ENCODE results near the gene RYR3. TPM values are rescaled to one million over a fixed set of nuclear protein-coding genes. Genes with fewer than 3 reads are reported as not detected.

Gene RYR3
- total and polyA plus RNA-seq, 2 donors (not counting 1 experiment from before 2014, with no cell fraction given), result not detected

DNA sequence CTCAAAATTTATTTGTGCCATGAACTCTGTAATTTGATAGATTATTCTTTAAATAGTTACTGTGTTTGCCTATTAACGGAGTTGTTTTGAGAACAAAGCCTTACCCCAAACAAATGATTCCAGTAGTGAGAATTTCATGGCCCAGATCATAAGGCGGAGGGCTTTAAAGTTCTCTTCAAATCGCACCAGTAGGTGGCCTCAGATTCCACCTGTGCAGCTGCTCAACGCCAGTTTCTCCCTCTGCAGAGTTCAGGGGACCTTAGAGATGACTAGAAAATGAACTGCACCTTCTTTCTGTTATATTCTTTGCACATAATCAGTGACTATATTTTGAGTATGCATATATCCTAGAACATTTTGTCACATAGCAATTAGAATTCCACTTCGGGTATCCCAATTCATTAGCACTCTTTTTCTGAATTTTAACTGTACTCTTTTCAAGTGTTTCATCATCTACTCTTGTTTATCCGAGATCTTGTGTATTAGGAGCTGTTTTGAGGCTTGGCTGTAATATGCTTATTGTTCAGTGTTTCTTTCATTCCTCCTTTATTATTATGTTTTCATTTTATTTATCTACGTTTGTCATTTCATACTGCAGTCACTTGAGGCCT, 425.0 kb downstream of the RYR3 start:
- TF ChIP-seq EZH2 (IDR thresholded peaks at IDR 0.05; ENCODE audit: borderline replicate concordance, insufficient read depth, low read depth, low read length, poor library complexity, severe bottlenecking), result no peak
- TF ChIP-seq, protein P1, sequence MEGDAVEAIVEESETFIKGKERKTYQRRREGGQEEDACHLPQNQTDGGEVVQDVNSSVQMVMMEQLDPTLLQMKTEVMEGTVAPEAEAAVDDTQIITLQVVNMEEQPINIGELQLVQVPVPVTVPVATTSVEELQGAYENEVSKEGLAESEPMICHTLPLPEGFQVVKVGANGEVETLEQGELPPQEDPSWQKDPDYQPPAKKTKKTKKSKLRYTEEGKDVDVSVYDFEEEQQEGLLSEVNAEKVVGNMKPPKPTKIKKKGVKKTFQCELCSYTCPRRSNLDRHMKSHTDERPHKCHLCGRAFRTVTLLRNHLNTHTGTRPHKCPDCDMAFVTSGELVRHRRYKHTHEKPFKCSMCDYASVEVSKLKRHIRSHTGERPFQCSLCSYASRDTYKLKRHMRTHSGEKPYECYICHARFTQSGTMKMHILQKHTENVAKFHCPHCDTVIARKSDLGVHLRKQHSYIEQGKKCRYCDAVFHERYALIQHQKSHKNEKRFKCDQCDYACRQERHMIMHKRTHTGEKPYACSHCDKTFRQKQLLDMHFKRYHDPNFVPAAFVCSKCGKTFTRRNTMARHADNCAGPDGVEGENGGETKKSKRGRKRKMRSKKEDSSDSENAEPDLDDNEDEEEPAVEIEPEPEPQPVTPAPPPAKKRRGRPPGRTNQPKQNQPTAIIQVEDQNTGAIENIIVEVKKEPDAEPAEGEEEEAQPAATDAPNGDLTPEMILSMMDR (IDR thresholded peaks at IDR 0.05), result no peak
- Histone ChIP-seq H4K20me1 (ENCODE audit: control insufficient read depth, insufficient read depth, low read length, poor library complexity, severe bottlenecking) (no peaks in the 10 kb centered on the region), H3K36me3 (replicated peaks in 1 of 2; ENCODE audit: control extremely low read depth in 1 of 2, control insufficient read depth in 1 of 2, extremely low read depth in 1 of 2, insufficient read depth in 2 of 2, low read length in 1 of 2) (no peaks in the 10 kb centered on the region), H3K79me2 (ENCODE audit: control insufficient read depth, insufficient read depth, low read length) (no peaks in the 10 kb centered on the region), H3K27me3 (replicated peaks in 1 of 4; ENCODE audit: control extremely low read depth in 1 of 4, control insufficient read depth in 3 of 4, insufficient read depth in 4 of 4, low read length in 3 of 4) (no peaks in the 10 kb centered on the region), H3K4me3 (ENCODE audit: control extremely low read depth in 1 of 5, extremely low read depth in 1 of 5, insufficient read depth in 1 of 5, low read depth in 2 of 5, low read length in 4 of 5) (no peak overlapping the region), H3K9ac (ENCODE audit: low read length) (no peak overlapping the region), H3K27ac (ENCODE audit: low read length in 2 of 2) (no peak overlapping the region), H2AFZ (ENCODE audit: insufficient read depth, low read depth, low read length, poor library complexity, severe bottlenecking) (no peak overlapping the region), H3K9me3 (ENCODE audit: control extremely low read depth in 1 of 3, control insufficient read depth in 2 of 3, insufficient read depth in 1 of 3, low read length in 2 of 3) (no peaks in the 10 kb centered on the region), H3K4me1 (ENCODE audit: control insufficient read depth in 2 of 2, insufficient read depth in 2 of 2, low read length in 2 of 2) (no peaks in the 10 kb centered on the region), H3K4me2 (replicated peaks; ENCODE audit: low read depth, low read length, poor library complexity, severe bottlenecking) (no peak overlapping the region)
- Mint-ChIP-seq H3K27me3 (no peaks in the 10 kb centered on the region), H3K4me3 (no peak overlapping the region), H3K27ac (no peak overlapping the region), H3K4me1 (no peaks in the 10 kb centered on the region), H3K9me3 (ENCODE audit: insufficient read depth) (no peaks in the 10 kb centered on the region)
- no CpG with 5 or more reads among the region's 7 CpGs for WGBS (ENCODE audit: insufficient coverage)
- intact Hi-C loops (cut with micrococcal nuclease), result loop anchor here (5.0 kb wide), 1 partner anchor 472 kb away; no protein-coding TSS in a partner anchor
- POLR2A ChIA-PET, result no interaction called here
- no peak for ATAC-seq (ENCODE audit: low read depth)
- CTCF ChIA-PET, result interaction anchor here (1.5 to 1.9 kb wide), 2 partner anchors 13 to 17 kb away, joined by 5 to 8 read pairs; no protein-coding TSS in a partner anchor
- DNase-seq, result no peak
